HFF-Myc (cell line): ENCODE data around the gene SGF29.

Experiments
- DNase-seq: peaks from one replicate; pipeline ENCODE4 v3.0.0-alpha.2; 2011; ENCODE audit warnings: low read depth; ENCODE audit errors: extremely low read depth
- H3K4me3 ChIP-seq: replicated peaks from 2 replicates; pipeline ENCODE4 v1.5.1; 2011; ENCODE audit warnings: low read depth, mild to moderate bottlenecking, control low read depth, low read length
- CTCF ChIP-seq: IDR thresholded peaks from 2 replicates; pipeline ENCODE4 v1.5.1; 2012; ENCODE audit warnings: mild to moderate bottlenecking, low read depth, low read length, control low read depth; ENCODE audit errors: missing control alignments

SGF29 gene

GRCh38 chr16:28580726-28581315, 27.1 kb downstream of the SGF29 start:
- no peak for DNase-seq
- TF ChIP-seq CTCF = no peak
- H3K4me3 ChIP-seq = no peak overlapping the region

- no peak for DNase-seq
- H3K4me3 ChIP-seq = no peak overlapping the region
- no peak for TF ChIP-seq CTCF
Observed at GRCh38 chr16:28585674-28586073, 32.0 kb downstream of the SGF29 start.

GRCh38 chr16:28586466-28586865, 32.7 kb downstream of the SGF29 start:
- no peak for TF ChIP-seq CTCF
- DNase-seq = no peak
- no peak overlapping the region for H3K4me3 ChIP-seq

GRCh38 chr16:28587386-28587785, 33.7 kb downstream of the SGF29 start:
- no peak for DNase-seq
- H3K4me3 ChIP-seq = no peak overlapping the region
- TF ChIP-seq CTCF = no peak

GRCh38 chr16:28589069-28589468, 35.3 kb downstream of the SGF29 start:
- H3K4me3 ChIP-seq = no peak overlapping the region
- DNase-seq = no peak
- no peak for TF ChIP-seq CTCF

GRCh38 chr16:28589930-28590329, 36.2 kb downstream of the SGF29 start:
- H3K4me3 ChIP-seq = no peak overlapping the region
- no peak for TF ChIP-seq CTCF
- no peak for DNase-seq
